DOHH2 (cell line): ENCODE results near the gene PNPLA2.

Experiments used
- H3F3A ChIP-seq: fragments of 200-600 bp; sonication (generic), shearing (Covaris generic); 2 replicates; pipeline ENCODE4 v1.6.0; 2016; ENCODE audit warnings: antibody characterized with exemption, mild to moderate bottlenecking; ENCODE audit not compliant: control insufficient read depth, insufficient read depth
- H3K27ac ChIP-seq: fragments of 200-600 bp; sonication (generic); 2 replicates; pipeline ENCODE4 v1.5.1; 2014; ENCODE audit warnings: low read depth, mild to moderate bottlenecking, low read length, moderate library complexity
- H3K27me3 ChIP-seq: fragments of 200-600 bp; sonication (generic); 2 replicates; pipeline ENCODE4 v1.6.1; 2014; ENCODE audit warnings: mild to moderate bottlenecking, low read length, mixed read lengths; ENCODE audit not compliant: control insufficient read depth
- H3K36me3 ChIP-seq: fragments of 200-600 bp; sonication (generic); 2 replicates; pipeline ENCODE4 v1.6.1; 2014; ENCODE audit warnings: mild to moderate bottlenecking, low read length, moderate library complexity, mixed read lengths; ENCODE audit not compliant: control insufficient read depth
- H3K4me1 ChIP-seq: fragments of 200-600 bp; sonication (generic); 2 replicates; pipeline ENCODE4 v1.6.1; 2014; ENCODE audit warnings: mild to moderate bottlenecking, low read length, mixed read lengths; ENCODE audit not compliant: control insufficient read depth
- H3K4me2 ChIP-seq: fragments of 200-600 bp; sonication (generic); 2 replicates; pipeline ENCODE4 v1.6.0; 2014; ENCODE audit warnings: mild to moderate bottlenecking, low read length, moderate library complexity
- H3K4me3 ChIP-seq: fragments of 200-600 bp; sonication (generic); 2 replicates; pipeline ENCODE4 v1.5.1; 2014; ENCODE audit warnings: mild to moderate bottlenecking, low read length, mixed read lengths
- H3K79me2 ChIP-seq: fragments of 200-600 bp; sonication (generic); 2 replicates; pipeline ENCODE4 v1.6.1; 2014; ENCODE audit warnings: mild to moderate bottlenecking, low read length, mixed read lengths; ENCODE audit not compliant: control insufficient read depth
- H3K9me2 ChIP-seq: fragments of 200-600 bp; sonication (generic); replicated peaks from 2 replicates; pipeline ENCODE4 v1.6.1; 2014; ENCODE audit warnings: mild to moderate bottlenecking, low read length, mixed read lengths; ENCODE audit not compliant: control insufficient read depth
- H3K9me3 ChIP-seq: fragments of 200-600 bp; sonication (generic); 2 replicates; pipeline ENCODE4 v1.6.1; 2014; ENCODE audit warnings: antibody characterized with exemption, low read length, mixed read lengths; ENCODE audit not compliant: control insufficient read depth, insufficient read depth
- H4K20me1 ChIP-seq: fragments of 200-600 bp; sonication (generic); 2 replicates; pipeline ENCODE4 v1.6.0; 2014; ENCODE audit warnings: low read depth, mild to moderate bottlenecking, antibody characterized with exemption, low read length, moderate library complexity; ENCODE audit not compliant: control insufficient read depth, insufficient read depth
- EZH2phosphoT487 ChIP-seq: fragments of 200-600 bp; sonication (generic); IDR thresholded peaks from 2 replicates; pipeline ENCODE4 v1.6.1; 2017; ENCODE audit warnings: borderline replicate concordance, mild to moderate bottlenecking, antibody characterized with exemption, low read length, moderate library complexity, mixed read lengths
- TF ChIP-seq, protein P1 (sequence below): fragments of 200-600 bp; sonication (generic); IDR thresholded peaks from one replicate; pipeline ENCODE4 v1.5.1; 2014; ENCODE audit warnings: antibody characterized with exemption, mild to moderate bottlenecking, low read depth, low read length; ENCODE audit not compliant: poor library complexity, severe bottlenecking

The PNPLA2 gene

DNA sequence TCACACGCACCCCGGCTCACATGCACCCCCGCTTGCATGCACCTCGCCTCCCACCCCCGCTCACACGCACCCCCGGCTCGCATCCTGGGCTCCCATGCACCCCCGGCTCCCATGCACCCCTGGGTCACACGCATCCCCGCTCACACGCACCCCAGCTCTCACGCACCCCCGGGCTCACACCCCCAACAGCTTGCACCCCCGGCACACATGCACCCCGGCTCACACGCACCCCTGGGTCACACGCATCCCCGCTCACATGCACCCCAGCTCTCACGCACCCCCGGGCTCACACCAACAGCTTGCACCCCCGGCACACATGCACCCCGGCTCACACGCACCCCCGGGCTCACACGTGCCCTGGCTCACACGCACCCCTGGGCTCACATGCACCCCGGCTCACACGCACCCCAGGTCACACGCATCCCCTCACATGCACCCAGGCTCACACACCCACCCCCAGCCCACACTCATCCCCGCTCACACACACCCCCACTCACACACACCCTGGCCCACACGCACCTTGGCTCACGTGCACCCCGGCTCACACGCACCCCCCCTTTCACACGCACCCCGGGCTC, 40.1 kb downstream of the PNPLA2 start:
- H3K9me2 ChIP-seq = no peaks in the 10 kb centered on the region
- H3K4me1 ChIP-seq = no peaks in the 10 kb centered on the region
- H4K20me1 ChIP-seq = no peaks in the 10 kb centered on the region
- no peak overlapping the region for H3K4me3 ChIP-seq
- H3K27ac ChIP-seq = no peak overlapping the region
- H3F3A ChIP-seq = no peaks in the 10 kb centered on the region
- TF ChIP-seq, protein P1, sequence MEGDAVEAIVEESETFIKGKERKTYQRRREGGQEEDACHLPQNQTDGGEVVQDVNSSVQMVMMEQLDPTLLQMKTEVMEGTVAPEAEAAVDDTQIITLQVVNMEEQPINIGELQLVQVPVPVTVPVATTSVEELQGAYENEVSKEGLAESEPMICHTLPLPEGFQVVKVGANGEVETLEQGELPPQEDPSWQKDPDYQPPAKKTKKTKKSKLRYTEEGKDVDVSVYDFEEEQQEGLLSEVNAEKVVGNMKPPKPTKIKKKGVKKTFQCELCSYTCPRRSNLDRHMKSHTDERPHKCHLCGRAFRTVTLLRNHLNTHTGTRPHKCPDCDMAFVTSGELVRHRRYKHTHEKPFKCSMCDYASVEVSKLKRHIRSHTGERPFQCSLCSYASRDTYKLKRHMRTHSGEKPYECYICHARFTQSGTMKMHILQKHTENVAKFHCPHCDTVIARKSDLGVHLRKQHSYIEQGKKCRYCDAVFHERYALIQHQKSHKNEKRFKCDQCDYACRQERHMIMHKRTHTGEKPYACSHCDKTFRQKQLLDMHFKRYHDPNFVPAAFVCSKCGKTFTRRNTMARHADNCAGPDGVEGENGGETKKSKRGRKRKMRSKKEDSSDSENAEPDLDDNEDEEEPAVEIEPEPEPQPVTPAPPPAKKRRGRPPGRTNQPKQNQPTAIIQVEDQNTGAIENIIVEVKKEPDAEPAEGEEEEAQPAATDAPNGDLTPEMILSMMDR = no peak
- TF ChIP-seq EZH2phosphoT487 = no peak
- no peaks in the 10 kb centered on the region for H3K27me3 ChIP-seq
- no peaks in the 10 kb centered on the region for H3K79me2 ChIP-seq
- no peaks in the 10 kb centered on the region for H3K36me3 ChIP-seq
- H3K4me2 ChIP-seq = no peak overlapping the region
- no peaks in the 10 kb centered on the region for H3K9me3 ChIP-seq

DNA sequence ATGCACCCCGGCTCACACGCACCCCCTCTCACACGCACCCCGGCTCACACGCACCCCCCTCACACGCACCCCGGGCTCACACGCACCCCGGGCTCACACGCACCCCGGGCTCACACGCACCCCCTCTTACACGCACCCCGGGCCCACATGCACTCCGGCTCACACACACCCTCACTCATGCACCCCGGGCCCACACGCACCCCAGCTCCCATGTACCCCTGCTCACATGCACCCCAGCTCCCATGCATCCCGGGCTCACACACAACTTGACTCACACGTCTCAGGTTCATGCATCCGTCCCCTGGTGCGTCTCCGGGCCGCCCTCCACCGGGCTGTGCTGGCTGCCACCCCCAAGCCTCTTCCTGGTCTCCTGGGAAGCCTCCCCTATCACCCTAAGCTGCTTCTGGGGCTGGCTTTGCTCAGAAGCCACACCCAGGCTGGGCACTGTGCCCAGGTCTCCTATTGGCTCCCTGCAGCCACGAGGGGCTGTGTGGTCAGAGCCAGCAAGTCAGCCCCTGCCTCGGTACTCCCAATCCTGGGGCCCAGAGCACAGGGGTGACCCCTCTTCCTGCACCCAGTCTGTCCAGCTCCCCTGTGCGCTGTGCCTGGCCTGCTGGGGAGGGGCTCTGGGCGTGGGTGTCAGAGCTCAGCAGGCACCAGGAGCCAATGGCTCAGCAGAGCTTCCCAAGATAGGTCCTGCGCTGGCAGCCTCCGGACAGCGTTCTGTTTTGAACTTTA, 40.8 kb downstream of the PNPLA2 start:
- no peak for TF ChIP-seq EZH2phosphoT487
- TF ChIP-seq, protein P1 = no peak
- Histone ChIP-seq H4K20me1 (no peaks in the 10 kb centered on the region), H3F3A (no peaks in the 10 kb centered on the region), H3K27me3 (no peaks in the 10 kb centered on the region), H3K9me3 (no peaks in the 10 kb centered on the region), H3K4me1 (no peaks in the 10 kb centered on the region), H3K27ac (no peak overlapping the region), H3K9me2 (no peaks in the 10 kb centered on the region), H3K4me3 (no peak overlapping the region), H3K79me2 (no peaks in the 10 kb centered on the region), H3K4me2 (no peak overlapping the region), H3K36me3 (no peaks in the 10 kb centered on the region)

DNA sequence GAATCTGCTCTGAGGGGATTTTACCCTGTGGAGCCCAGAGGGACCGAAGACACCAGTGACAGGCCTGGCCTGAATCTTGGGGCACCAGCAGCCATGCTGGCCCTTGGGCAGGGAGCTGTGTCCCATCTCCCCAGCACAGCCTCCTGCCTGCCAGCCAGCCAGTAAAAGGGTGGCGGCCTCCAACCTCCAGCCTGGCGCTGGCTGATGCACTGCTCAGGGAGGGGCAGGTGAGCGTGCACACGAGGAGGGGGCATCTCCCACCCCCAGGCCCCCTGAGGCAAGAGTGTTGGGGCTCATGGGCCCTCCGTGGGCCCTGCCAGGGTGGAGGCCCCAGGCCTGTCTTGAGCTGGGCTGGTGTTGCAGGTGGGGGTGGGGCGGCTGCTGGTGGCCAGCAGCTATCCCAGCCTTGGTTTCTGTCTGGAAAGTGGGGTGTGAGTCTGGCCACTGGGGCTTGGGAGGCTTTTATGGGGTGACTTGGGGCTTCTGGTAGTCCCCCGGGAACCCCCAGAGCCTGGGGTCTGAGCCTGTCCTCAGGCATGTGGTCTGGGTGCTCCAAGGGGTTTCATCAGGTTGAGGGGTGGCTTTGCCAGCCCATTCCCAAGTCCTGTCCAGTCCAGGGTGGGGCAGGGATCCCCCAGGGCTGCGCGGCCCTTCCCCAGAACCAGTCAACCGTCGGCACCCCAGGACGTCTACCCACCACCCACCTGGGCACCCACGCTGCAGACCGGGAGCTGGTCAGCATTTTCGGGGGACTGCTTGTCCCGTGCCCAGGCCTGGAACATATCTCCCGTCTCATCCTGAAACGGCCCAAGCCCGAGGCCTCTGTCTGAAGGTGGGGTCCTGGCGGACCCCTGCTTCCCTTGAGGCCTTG, 41.8 kb downstream of the PNPLA2 start:
- Histone ChIP-seq H3F3A (no peaks in the 10 kb centered on the region), H4K20me1 (no peaks in the 10 kb centered on the region), H3K36me3 (no peaks in the 10 kb centered on the region), H3K9me3 (no peaks in the 10 kb centered on the region), H3K4me3 (no peak overlapping the region), H3K27ac (no peak overlapping the region), H3K4me1 (no peaks in the 10 kb centered on the region), H3K79me2 (no peaks in the 10 kb centered on the region), H3K9me2 (no peaks in the 10 kb centered on the region), H3K27me3 (no peaks in the 10 kb centered on the region), H3K4me2 (no peak overlapping the region)
- TF ChIP-seq, protein P1 = no peak
- TF ChIP-seq EZH2phosphoT487 = no peak
